ENCODE data around the gene BORCS6. TPM values are rescaled to one million over a fixed set of nuclear protein-coding genes. Genes with fewer than 3 reads are reported as not detected.
A peak's percentile ranks its signal among the peaks of the same experiment; 100 is the strongest.

BORCS6 gene
- total and polyA plus RNA-seq, 2 of the 13 experiments (the other 11 are each of a cell fraction or from before 2014, with no cell fraction given), result 2.0 to 5.1 TPM

DNA sequence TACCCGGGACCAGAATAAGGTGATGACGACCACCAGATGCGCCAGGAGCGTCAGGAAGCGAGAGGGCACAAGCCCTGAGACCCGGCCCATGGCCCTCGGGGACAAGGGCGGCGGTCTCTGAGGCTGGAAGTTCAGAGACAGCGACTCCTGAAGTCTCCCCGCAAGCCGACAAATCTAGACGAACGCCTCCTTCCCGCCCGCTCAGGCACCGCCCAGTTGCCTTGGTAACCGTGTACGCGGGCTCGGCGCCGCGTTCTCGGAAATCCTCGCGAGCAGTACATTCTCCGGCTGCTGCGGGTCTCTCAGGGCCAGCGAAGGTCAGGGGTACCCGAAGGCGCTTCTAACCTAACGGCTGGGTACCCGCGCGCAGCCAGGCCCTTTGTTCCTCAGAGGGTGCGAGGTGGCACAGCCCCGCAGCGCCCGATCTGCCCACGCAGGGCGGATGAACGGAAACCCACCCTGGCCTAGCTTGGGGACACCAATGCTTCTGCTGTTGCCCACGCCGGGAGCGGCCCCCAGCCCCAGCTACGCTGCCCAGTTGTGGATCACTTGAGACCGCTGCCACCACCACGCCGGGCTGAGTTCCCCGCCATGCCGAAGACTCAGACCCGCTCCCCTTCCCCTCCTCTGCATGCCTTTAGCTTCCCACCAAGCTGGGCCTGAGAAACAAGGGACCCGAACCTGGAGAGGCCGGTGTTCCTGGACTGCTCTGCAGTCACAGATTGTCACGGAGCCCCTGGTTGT, 13.6 kb downstream of the BORCS6 start, which contains the start of gene TMEM107 (continued):
- TF ChIP-seq, protein P1, sequence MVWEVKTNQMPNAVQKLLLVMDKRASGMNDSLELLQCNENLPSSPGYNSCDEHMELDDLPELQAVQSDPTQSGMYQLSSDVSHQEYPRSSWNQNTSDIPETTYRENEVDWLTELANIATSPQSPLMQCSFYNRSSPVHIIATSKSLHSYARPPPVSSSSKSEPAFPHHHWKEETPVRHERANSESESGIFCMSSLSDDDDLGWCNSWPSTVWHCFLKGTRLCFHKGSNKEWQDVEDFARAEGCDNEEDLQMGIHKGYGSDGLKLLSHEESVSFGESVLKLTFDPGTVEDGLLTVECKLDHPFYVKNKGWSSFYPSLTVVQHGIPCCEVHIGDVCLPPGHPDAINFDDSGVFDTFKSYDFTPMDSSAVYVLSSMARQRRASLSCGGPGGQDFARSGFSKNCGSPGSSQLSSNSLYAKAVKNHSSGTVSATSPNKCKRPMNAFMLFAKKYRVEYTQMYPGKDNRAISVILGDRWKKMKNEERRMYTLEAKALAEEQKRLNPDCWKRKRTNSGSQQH (CRISPR knock-in tag; IDR thresholded peaks at IDR 0.05; ENCODE audit: low read depth), result no peak; the same call in 1 of the 2 replicates
- TF ChIP-seq ARNT2 (CRISPR knock-in tag; IDR thresholded peaks at IDR 0.05; ENCODE audit: low read depth) (0 out of 2 replicates have a peak, but pooled peaks have one; percentile 16), ZNF230 (CRISPR knock-in tag; IDR thresholded peaks at IDR 0.05) (0 out of 2 replicates have a peak, but pooled peaks have one; percentile 22), ZNF296 (CRISPR knock-in tag; conservative IDR thresholded peaks at IDR 0.05) (0 out of 2 replicates have a peak, but pooled peaks have one; percentile 39), PTBP1 (IDR thresholded peaks at IDR 0.05; ENCODE audit: low read depth, low read length, poor library complexity, severe bottlenecking) (no peak), ETV6 (CRISPR knock-in tag; conservative IDR thresholded peaks at IDR 0.05) (no peak), HNRNPL (IDR thresholded peaks at IDR 0.05; ENCODE audit: low read depth, low read length) (0 out of 2 replicates have a peak, but pooled peaks have one; percentile 66), ZNF607 (CRISPR knock-in tag; IDR thresholded peaks at IDR 0.05; ENCODE audit: borderline replicate concordance) (peak; percentile 85), GATA4 (IDR thresholded peaks at IDR 0.05; ENCODE audit: borderline replicate concordance, low read depth) (0 out of 2 replicates have a peak, but pooled peaks have one; percentile 41), MTA1 (CRISPR knock-in tag; IDR thresholded peaks at IDR 0.05; ENCODE audit: borderline replicate concordance) (peak; percentile 52; the same call in 1 of the 2 replicates), KLF16 (CRISPR knock-in tag; IDR thresholded peaks at IDR 0.05) (peak in 1 of 2 experiments; percentile 51; a peak in 1 of 4 replicates), TBX2 (CRISPR knock-in tag; IDR thresholded peaks at IDR 0.05; ENCODE audit: borderline replicate concordance) (peak; percentile 76), ZNF772 (CRISPR knock-in tag; IDR thresholded peaks at IDR 0.05) (no peak; the same call in 1 of the 2 replicates), ZNF569 (CRISPR knock-in tag; IDR thresholded peaks at IDR 0.05; ENCODE audit: borderline replicate concordance) (no peak), NKX3-1 (CRISPR knock-in tag; IDR thresholded peaks at IDR 0.05) (no peak)
- TF ChIP-seq, protein P2, sequence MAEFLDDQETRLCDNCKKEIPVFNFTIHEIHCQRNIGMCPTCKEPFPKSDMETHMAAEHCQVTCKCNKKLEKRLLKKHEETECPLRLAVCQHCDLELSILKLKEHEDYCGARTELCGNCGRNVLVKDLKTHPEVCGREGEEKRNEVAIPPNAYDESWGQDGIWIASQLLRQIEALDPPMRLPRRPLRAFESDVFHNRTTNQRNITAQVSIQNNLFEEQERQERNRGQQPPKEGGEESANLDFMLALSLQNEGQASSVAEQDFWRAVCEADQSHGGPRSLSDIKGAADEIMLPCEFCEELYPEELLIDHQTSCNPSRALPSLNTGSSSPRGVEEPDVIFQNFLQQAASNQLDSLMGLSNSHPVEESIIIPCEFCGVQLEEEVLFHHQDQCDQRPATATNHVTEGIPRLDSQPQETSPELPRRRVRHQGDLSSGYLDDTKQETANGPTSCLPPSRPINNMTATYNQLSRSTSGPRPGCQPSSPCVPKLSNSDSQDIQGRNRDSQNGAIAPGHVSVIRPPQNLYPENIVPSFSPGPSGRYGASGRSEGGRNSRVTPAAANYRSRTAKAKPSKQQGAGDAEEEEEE (CRISPR knock-in tag; IDR thresholded peaks at IDR 0.05; ENCODE audit: borderline replicate concordance), result no peak
- TF ChIP-seq, protein P3, sequence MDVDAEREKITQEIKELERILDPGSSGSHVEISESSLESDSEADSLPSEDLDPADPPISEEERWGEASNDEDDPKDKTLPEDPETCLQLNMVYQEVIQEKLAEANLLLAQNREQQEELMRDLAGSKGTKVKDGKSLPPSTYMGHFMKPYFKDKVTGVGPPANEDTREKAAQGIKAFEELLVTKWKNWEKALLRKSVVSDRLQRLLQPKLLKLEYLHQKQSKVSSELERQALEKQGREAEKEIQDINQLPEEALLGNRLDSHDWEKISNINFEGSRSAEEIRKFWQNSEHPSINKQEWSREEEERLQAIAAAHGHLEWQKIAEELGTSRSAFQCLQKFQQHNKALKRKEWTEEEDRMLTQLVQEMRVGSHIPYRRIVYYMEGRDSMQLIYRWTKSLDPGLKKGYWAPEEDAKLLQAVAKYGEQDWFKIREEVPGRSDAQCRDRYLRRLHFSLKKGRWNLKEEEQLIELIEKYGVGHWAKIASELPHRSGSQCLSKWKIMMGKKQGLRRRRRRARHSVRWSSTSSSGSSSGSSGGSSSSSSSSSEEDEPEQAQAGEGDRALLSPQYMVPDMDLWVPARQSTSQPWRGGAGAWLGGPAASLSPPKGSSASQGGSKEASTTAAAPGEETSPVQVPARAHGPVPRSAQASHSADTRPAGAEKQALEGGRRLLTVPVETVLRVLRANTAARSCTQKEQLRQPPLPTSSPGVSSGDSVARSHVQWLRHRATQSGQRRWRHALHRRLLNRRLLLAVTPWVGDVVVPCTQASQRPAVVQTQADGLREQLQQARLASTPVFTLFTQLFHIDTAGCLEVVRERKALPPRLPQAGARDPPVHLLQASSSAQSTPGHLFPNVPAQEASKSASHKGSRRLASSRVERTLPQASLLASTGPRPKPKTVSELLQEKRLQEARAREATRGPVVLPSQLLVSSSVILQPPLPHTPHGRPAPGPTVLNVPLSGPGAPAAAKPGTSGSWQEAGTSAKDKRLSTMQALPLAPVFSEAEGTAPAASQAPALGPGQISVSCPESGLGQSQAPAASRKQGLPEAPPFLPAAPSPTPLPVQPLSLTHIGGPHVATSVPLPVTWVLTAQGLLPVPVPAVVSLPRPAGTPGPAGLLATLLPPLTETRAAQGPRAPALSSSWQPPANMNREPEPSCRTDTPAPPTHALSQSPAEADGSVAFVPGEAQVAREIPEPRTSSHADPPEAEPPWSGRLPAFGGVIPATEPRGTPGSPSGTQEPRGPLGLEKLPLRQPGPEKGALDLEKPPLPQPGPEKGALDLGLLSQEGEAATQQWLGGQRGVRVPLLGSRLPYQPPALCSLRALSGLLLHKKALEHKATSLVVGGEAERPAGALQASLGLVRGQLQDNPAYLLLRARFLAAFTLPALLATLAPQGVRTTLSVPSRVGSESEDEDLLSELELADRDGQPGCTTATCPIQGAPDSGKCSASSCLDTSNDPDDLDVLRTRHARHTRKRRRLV (CRISPR knock-in tag; IDR thresholded peaks at IDR 0.05), result 0 out of 2 replicates have a peak, but pooled peaks have one; percentile 49
- TF ChIP-seq, protein P4, sequence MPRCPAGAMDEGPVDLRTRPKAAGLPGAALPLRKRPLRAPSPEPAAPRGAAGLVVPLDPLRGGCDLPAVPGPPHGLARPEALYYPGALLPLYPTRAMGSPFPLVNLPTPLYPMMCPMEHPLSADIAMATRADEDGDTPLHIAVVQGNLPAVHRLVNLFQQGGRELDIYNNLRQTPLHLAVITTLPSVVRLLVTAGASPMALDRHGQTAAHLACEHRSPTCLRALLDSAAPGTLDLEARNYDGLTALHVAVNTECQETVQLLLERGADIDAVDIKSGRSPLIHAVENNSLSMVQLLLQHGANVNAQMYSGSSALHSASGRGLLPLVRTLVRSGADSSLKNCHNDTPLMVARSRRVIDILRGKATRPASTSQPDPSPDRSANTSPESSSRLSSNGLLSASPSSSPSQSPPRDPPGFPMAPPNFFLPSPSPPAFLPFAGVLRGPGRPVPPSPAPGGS (CRISPR knock-in tag; IDR thresholded peaks at IDR 0.05), result peak; percentile 22; the same call in 1 of the 2 replicates

Measured in HepG2 (cell line).